CD14-positive monocyte (primary cell): ENCODE data around the gene MYO1H. TPM values are rescaled to one million over a fixed set of nuclear protein-coding genes. Genes with fewer than 3 reads are reported as not detected.

ENCODE experiments used
- DNase-seq, 3 donors: peaks; one replicate each; pipeline ENCODE4 v3.0.0-alpha.2; 2011 to 2022
- H2AFZ ChIP-seq: 2 replicates; pipeline ENCODE4 v1.6.0; 2012; ENCODE audit warnings: mild to moderate bottlenecking, low read depth, low read length, inconsistent platforms; ENCODE audit not compliant: insufficient read depth, poor library complexity, severe bottlenecking
- H3K27ac ChIP-seq, 2 donors: 1 replicate in 1 of 2; 2 replicates in 1 of 2; pipeline ENCODE4 v1.5.1; 2012 to 2013; ENCODE audit warnings: low read length in 2 of 2, control low read depth in 1 of 2, inconsistent platforms in 1 of 2, low read depth in 1 of 2, mild to moderate bottlenecking in 1 of 2
- H3K27me3 ChIP-seq, 2 donors: one replicate each; pipeline versions ENCODE4 v1.6.0 to v1.6.1; 2011 to 2013; ENCODE audit warnings: low read length in 2 of 2; ENCODE audit not compliant: control insufficient read depth in 2 of 2, insufficient read depth in 2 of 2
- H3K36me3 ChIP-seq, 2 donors: replicated peaks in 1 of 2; 1 replicate in 1 of 2; 2 replicates in 1 of 2; pipeline versions ENCODE4 v1.5.1 to v1.6.1; 2012 to 2013; ENCODE audit warnings: low read length in 2 of 2, control low read depth in 1 of 2, inconsistent platforms in 1 of 2, mild to moderate bottlenecking in 1 of 2; ENCODE audit not compliant: insufficient read depth in 2 of 2, control insufficient read depth in 1 of 2
- H3K4me1 ChIP-seq, 2 donors: 1 replicate in 1 of 2; 2 replicates in 1 of 2; pipeline versions ENCODE4 v1.5.1 to v1.6.1; 2012 to 2013; ENCODE audit warnings: low read length in 2 of 2, control low read depth in 1 of 2, inconsistent platforms in 1 of 2, mild to moderate bottlenecking in 1 of 2, moderate library complexity in 1 of 2; ENCODE audit not compliant: insufficient read depth in 2 of 2, control insufficient read depth in 1 of 2
- H3K4me2 ChIP-seq: replicated peaks from 2 replicates; pipeline ENCODE3; 2012; ENCODE audit warnings: low read length, moderate library complexity, mild to moderate bottlenecking; ENCODE audit not compliant: poor library complexity, severe bottlenecking; ENCODE audit errors: extremely low read depth
- H3K4me3 ChIP-seq, 3 experiments: fragments of 200-600 bp in 1 of 3; sonication (generic) in 1 of 3; replicated peaks in 1 of 3; 1 replicate in 2 of 3; 2 replicates in 1 of 3; pipeline ENCODE4 v1.5.1; 2011 to 2013; ENCODE audit warnings: low read length in 3 of 3, mild to moderate bottlenecking in 3 of 3, control low read depth in 2 of 3, low read depth in 2 of 3, inconsistent platforms in 1 of 3, moderate library complexity in 1 of 3
- H3K79me2 ChIP-seq: 2 replicates; pipeline ENCODE4 v1.6.0; 2012; ENCODE audit warnings: mild to moderate bottlenecking, control low read depth, inconsistent platforms, low read length, moderate library complexity; ENCODE audit not compliant: insufficient read depth
- H3K9ac ChIP-seq: 2 replicates; pipeline ENCODE4 v1.6.0; 2017; ENCODE audit warnings: low read length, mild to moderate bottlenecking; ENCODE audit not compliant: insufficient read depth, poor library complexity, severe bottlenecking
- H3K9me3 ChIP-seq, 2 donors: replicated peaks in 1 of 2; 1 replicate in 1 of 2; 2 replicates in 1 of 2; pipeline versions ENCODE4 v1.5.1 to v1.6.1; 2012 to 2013; ENCODE audit warnings: low read length in 2 of 2, control low read depth in 1 of 2; ENCODE audit not compliant: control insufficient read depth in 1 of 2, insufficient read depth in 1 of 2
- H4K20me1 ChIP-seq: 2 replicates; pipeline ENCODE4 v1.6.0; 2012; ENCODE audit warnings: mild to moderate bottlenecking, low read length, control low read depth, moderate library complexity; ENCODE audit not compliant: insufficient read depth
- H3K27ac Mint-ChIP-seq, 7 donors: one replicate each; pipeline ENCODE4 v1.8.0; 2020; ENCODE audit warnings: mild to moderate bottlenecking in 7 of 7, mixed read lengths in 7 of 7, moderate library complexity in 6 of 7, inconsistent platforms in 2 of 7
- H3K27me3 Mint-ChIP-seq, 3 donors: one replicate each; pipeline ENCODE4 v1.8.0; 2021 to 2022; ENCODE audit warnings: low read depth in 3 of 3, mild to moderate bottlenecking in 3 of 3, mixed read lengths in 3 of 3, moderate library complexity in 3 of 3, inconsistent platforms in 1 of 3
- H3K36me3 Mint-ChIP-seq, 2 donors: one replicate each; pipeline ENCODE4 v1.8.0; 2020; ENCODE audit warnings: mixed read lengths in 2 of 2, inconsistent platforms in 1 of 2, mild to moderate bottlenecking in 1 of 2
- H3K4me1 Mint-ChIP-seq: one replicate; pipeline ENCODE4 v1.8.0; 2020; ENCODE audit warnings: mild to moderate bottlenecking, mixed read lengths
- H3K4me3 Mint-ChIP-seq, 2 donors: one replicate each; pipeline ENCODE4 v1.8.0; 2020; ENCODE audit warnings: mild to moderate bottlenecking in 2 of 2, mixed read lengths in 2 of 2, moderate library complexity in 1 of 2
- H3K9me3 Mint-ChIP-seq, 7 donors: one replicate each; pipeline ENCODE4 v1.8.0; 2020 to 2022; ENCODE audit warnings: mixed read lengths in 7 of 7, mild to moderate bottlenecking in 6 of 7, moderate library complexity in 6 of 7, inconsistent platforms in 2 of 7
- WGBS: methylation state at CpG from one replicate; pipeline ENCODE4 v1.1.5; 2013; ENCODE audit warnings: missing lambda C conversion rate; ENCODE audit not compliant: insufficient coverage; 5-methylcytosine and 5-hydroxymethylcytosine counted together
- intact Hi-C, 2 donors: fragments of 100-400 bp; cut with micrococcal nuclease; formaldehyde crosslinking; loops; one replicate each; pipeline versions ENCODE4 v1.15.0 to v1.15.1; 2023
- polyA plus RNA-seq, 3 donors: library from polyadenylated mRNA; depleted of rRNA in 1 of 3; unstranded in 2 of 3; stranded (reverse) in 1 of 3; fragments of 300-500 nt in 2 of 3; fragments of >200 nt in 1 of 3; fragmentation: Illumina TruSeq in 2 of 3; gene quantifications; 1 replicate in 2 of 3; 2 replicates in 1 of 3; pipeline ENCODE4 v1.2.3, GENCODE V29; 2012 to 2021
- TF ChIP-seq, protein P1 (sequence below): fragments of 200-600 bp; IDR thresholded peaks from one replicate; pipeline ENCODE4 v1.8.0; 2022; ENCODE audit warnings: antibody characterized with exemption, mild to moderate bottlenecking

MYO1H gene
- polyA plus RNA-seq, 3 donors = not detected

- no peak for DNase-seq
- no peaks in the 10 kb centered on the region for H4K20me1 ChIP-seq
- Mint-ChIP-seq H3K4me1 (no peaks in the 10 kb centered on the region), H3K9me3 (no peaks in the 10 kb centered on the region), H3K36me3 (peaks cover 88 to 95% of the 10 kb centered on the region in 2 donors), H3K27me3 (no peaks in the 10 kb centered on the region), H3K4me3 (no peak overlapping the region), H3K27ac (peak overlapping the region in 1 of 7 donors; percentile 50)
- no peaks in the 10 kb centered on the region for H3K9me3 ChIP-seq
- no peak overlapping the region for H3K27ac ChIP-seq
- H3K4me3 ChIP-seq = no peak overlapping the region
- TF ChIP-seq, protein P1, sequence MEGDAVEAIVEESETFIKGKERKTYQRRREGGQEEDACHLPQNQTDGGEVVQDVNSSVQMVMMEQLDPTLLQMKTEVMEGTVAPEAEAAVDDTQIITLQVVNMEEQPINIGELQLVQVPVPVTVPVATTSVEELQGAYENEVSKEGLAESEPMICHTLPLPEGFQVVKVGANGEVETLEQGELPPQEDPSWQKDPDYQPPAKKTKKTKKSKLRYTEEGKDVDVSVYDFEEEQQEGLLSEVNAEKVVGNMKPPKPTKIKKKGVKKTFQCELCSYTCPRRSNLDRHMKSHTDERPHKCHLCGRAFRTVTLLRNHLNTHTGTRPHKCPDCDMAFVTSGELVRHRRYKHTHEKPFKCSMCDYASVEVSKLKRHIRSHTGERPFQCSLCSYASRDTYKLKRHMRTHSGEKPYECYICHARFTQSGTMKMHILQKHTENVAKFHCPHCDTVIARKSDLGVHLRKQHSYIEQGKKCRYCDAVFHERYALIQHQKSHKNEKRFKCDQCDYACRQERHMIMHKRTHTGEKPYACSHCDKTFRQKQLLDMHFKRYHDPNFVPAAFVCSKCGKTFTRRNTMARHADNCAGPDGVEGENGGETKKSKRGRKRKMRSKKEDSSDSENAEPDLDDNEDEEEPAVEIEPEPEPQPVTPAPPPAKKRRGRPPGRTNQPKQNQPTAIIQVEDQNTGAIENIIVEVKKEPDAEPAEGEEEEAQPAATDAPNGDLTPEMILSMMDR = no peak
- no peak overlapping the region for H3K4me2 ChIP-seq
- H3K36me3 ChIP-seq = peaks cover 82 to 97% of the 10 kb centered on the region in 2 donors
- intact Hi-C loops = loop anchor here in 1 of 2 donors (10.0 kb wide), 1 partner anchor 86 kb away; the partner anchor contains the start of genes MMAB and MVK
- no peak overlapping the region for H3K9ac ChIP-seq
- WGBS = 97% methylated on average over 11 of the region's 14 CpGs
- H3K79me2 ChIP-seq = no peaks in the 10 kb centered on the region
- H3K27me3 ChIP-seq = no peaks in the 10 kb centered on the region
- no peak overlapping the region for H2AFZ ChIP-seq
- H3K4me1 ChIP-seq = no peaks in the 10 kb centered on the region
These were observed 141.6 kb downstream of the MYO1H start for GRCh38 chr12:109489016-109489954.

GRCh38 chr12:109489955-109490565 is 142.4 kb downstream of the MYO1H start:
- H3K79me2 ChIP-seq = no peaks in the 10 kb centered on the region
- peaks cover 81 to 97% of the 10 kb centered on the region in 2 donors for H3K36me3 ChIP-seq
- no peak overlapping the region for H3K4me3 ChIP-seq
- DNase-seq = no peak
- WGBS = no CpG with 5 or more reads among the region's 1 CpG
- Mint-ChIP-seq H3K9me3 (peaks cover 0 to 3% (median 0%) of the 10 kb centered on the region in 7 donors), H3K27ac (no peak overlapping the region), H3K36me3 (peaks cover 88 to 95% of the 10 kb centered on the region in 2 donors), H3K27me3 (no peaks in the 10 kb centered on the region), H3K4me3 (no peak overlapping the region), H3K4me1 (no peaks in the 10 kb centered on the region)
- H2AFZ ChIP-seq = no peak overlapping the region
- intact Hi-C loops = loop anchor here in 1 of 2 donors (10.0 kb wide), 1 partner anchor 85 kb away; the partner anchor contains the start of genes MMAB and MVK
- no peaks in the 10 kb centered on the region for H3K9me3 ChIP-seq
- H3K4me2 ChIP-seq = no peak overlapping the region
- no peaks in the 10 kb centered on the region for H4K20me1 ChIP-seq
- TF ChIP-seq, protein P1 = no peak
- H3K4me1 ChIP-seq = no peaks in the 10 kb centered on the region
- H3K27ac ChIP-seq = no peak overlapping the region
- no peak overlapping the region for H3K9ac ChIP-seq
- no peaks in the 10 kb centered on the region for H3K27me3 ChIP-seq
